Ovary (tissue), 3 donors: Measurements from ENCODE around the gene THOC7.

Experiments used
- EP300 ChIP-seq: sonication (generic); formaldehyde crosslinking; IDR thresholded peaks from one replicate; pipeline ENCODE4 v1.6.1; 2017; ENCODE audit warnings: antibody characterized with exemption
- POLR2A ChIP-seq: fragments of 450-650 bp; IDR thresholded peaks from one replicate; pipeline ENCODE4 v1.6.1; 2017; ENCODE audit warnings: antibody characterized with exemption, mild to moderate bottlenecking, moderate library complexity
- TF ChIP-seq, protein P1 (sequence below), 3 donors: fragments of 450-650 bp in 2 of 3; fragments of 200-600 bp in 1 of 3; IDR thresholded peaks; one replicate each; pipeline versions ENCODE4 v1.5.1 to v1.8.0; 2016 to 2022; ENCODE audit warnings: antibody characterized with exemption in 3 of 3, mild to moderate bottlenecking in 1 of 3
- donor health status: DM: no; HTN: no; CAD: no.

- TF ChIP-seq, protein P1, sequence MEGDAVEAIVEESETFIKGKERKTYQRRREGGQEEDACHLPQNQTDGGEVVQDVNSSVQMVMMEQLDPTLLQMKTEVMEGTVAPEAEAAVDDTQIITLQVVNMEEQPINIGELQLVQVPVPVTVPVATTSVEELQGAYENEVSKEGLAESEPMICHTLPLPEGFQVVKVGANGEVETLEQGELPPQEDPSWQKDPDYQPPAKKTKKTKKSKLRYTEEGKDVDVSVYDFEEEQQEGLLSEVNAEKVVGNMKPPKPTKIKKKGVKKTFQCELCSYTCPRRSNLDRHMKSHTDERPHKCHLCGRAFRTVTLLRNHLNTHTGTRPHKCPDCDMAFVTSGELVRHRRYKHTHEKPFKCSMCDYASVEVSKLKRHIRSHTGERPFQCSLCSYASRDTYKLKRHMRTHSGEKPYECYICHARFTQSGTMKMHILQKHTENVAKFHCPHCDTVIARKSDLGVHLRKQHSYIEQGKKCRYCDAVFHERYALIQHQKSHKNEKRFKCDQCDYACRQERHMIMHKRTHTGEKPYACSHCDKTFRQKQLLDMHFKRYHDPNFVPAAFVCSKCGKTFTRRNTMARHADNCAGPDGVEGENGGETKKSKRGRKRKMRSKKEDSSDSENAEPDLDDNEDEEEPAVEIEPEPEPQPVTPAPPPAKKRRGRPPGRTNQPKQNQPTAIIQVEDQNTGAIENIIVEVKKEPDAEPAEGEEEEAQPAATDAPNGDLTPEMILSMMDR (IDR thresholded peaks at IDR 0.05) = no peak
- no peak for TF ChIP-seq POLR2A
- TF ChIP-seq EP300 = no peak
Observed at GRCh38 chr3:63896332-63897030, 32.9 kb upstream of the THOC7 start.
